A673 (cell line): ENCODE measurements around the gene ACVR1B. TPM values are rescaled to one million over a fixed set of nuclear protein-coding genes. Genes with fewer than 3 reads are reported as not detected.

Experiments
- BruUV-seq: library from RNA; stranded (reverse); fragments of 400-500 nt; replicated peaks from 2 replicates; lab custom pipeline; 2021; lab: Mats Ljungman, UMichigan
- CTCF ChIA-PET: fragments of 300-600 bp; sonication (Branson Sonifier 250); formaldehyde crosslinking; loops from one replicate; lab custom pipeline; 2022; ENCODE audit warnings: antibody characterized with exemption; lab: Charles Lee
- POLR2A ChIA-PET: fragments of 300-600 bp; sonication (Branson Sonifier 250); formaldehyde crosslinking; loops from one replicate; lab custom pipeline; 2022; ENCODE audit warnings: antibody characterized with exemption; ENCODE audit not compliant: low non-redundant PET; lab: Charles Lee
- DNase-seq: peaks from one replicate; pipeline ENCODE4 v3.0.0-alpha.2; 2015; ENCODE audit warnings: low spot score
- H3K27ac ChIP-seq: fragments of 200-600 bp; sonication (generic); 2 replicates; pipeline ENCODE4 v1.5.1; 2016; ENCODE audit warnings: mixed run types, low read depth, mild to moderate bottlenecking, mixed read lengths, antibody characterized with exemption, low read length; ENCODE audit not compliant: poor library complexity, severe bottlenecking
- H3K27me3 ChIP-seq: fragments of 200-600 bp; sonication (generic); replicated peaks from 2 replicates; pipeline ENCODE4 v1.6.1; 2017; ENCODE audit warnings: mixed run types, low read depth, mild to moderate bottlenecking, mixed read lengths, antibody characterized with exemption, low read length; ENCODE audit not compliant: insufficient read depth, poor library complexity
- H3K36me3 ChIP-seq: fragments of 200-600 bp; sonication (generic); 2 replicates; pipeline ENCODE4 v1.6.1; 2016; ENCODE audit warnings: mixed run types, mild to moderate bottlenecking, mixed read lengths, antibody characterized with exemption, low read length; ENCODE audit not compliant: insufficient read depth, poor library complexity, severe bottlenecking
- H3K4me1 ChIP-seq: fragments of 200-600 bp; sonication (generic); 2 replicates; pipeline ENCODE4 v1.6.1; 2017; ENCODE audit warnings: mixed run types, mild to moderate bottlenecking, mixed read lengths, antibody characterized with exemption, low read length; ENCODE audit not compliant: insufficient read depth, poor library complexity, severe bottlenecking
- H3K4me3 ChIP-seq: fragments of 200-600 bp; sonication (generic); 2 replicates; pipeline ENCODE4 v1.5.1; 2016; ENCODE audit warnings: low read depth, mixed run types, mild to moderate bottlenecking, mixed read lengths, low read length; ENCODE audit not compliant: poor library complexity, severe bottlenecking
- H3K9me3 ChIP-seq: fragments of 200-600 bp; sonication (generic); 2 replicates; pipeline ENCODE4 v1.6.1; 2016; ENCODE audit warnings: mixed run types, low read depth, mild to moderate bottlenecking, mixed read lengths, antibody characterized with exemption, low read length; ENCODE audit not compliant: poor library complexity, severe bottlenecking
- CTCF ChIP-seq: fragments of 300-800, 200-600 bp; sonication (generic); conservative IDR thresholded peaks from 2 replicates; pipeline ENCODE4 v1.5.1; 2017; ENCODE audit warnings: low read depth, mild to moderate bottlenecking, antibody characterized with exemption, low read length, moderate library complexity, mixed read lengths
- EZH2 ChIP-seq: fragments of 200-600 bp; sonication (generic); IDR thresholded peaks from 2 replicates; pipeline ENCODE4 v1.6.1; 2017; ENCODE audit warnings: borderline replicate concordance, low read depth, mild to moderate bottlenecking, mixed read lengths, antibody characterized with exemption, low read length; ENCODE audit not compliant: poor library complexity, severe bottlenecking
- intact Hi-C: fragments of 100-400 bp; cut with micrococcal nuclease; formaldehyde crosslinking; loops from one replicate; pipeline ENCODE4 v1.10.0; 2022; ENCODE audit not compliant: unreplicated experiment
- total RNA-seq: library from RNA; stranded (reverse); gene quantifications from 2 replicates; pipeline ENCODE4 v1.2.3, GENCODE V29; 2021

ACVR1B gene
- total RNA-seq, 1 experiment from 2014 or later = 27.4 TPM

- Histone ChIP-seq H3K4me3 (no peak overlapping the region), H3K4me1 (no peaks in the 10 kb centered on the region), H3K27ac (no peak overlapping the region), H3K9me3 (no peaks in the 10 kb centered on the region), H3K27me3 (no peaks in the 10 kb centered on the region), H3K36me3 (peaks cover 55% of the 10 kb centered on the region)
- ChIA-PET CTCF (interaction anchor here (0.6 to 0.8 kb wide), 2 partner anchors 40 to 999 kb away, joined by 4 to 5 read pairs; no protein-coding TSS in a partner anchor), POLR2A (no interaction called here)
- BruUV-seq = no TSS peak
- TF ChIP-seq EZH2 = no peak
- TF ChIP-seq CTCF = no peak
- intact Hi-C loops = no loop called here
- no peak for DNase-seq
Measured at GRCh38 chr12:51985154-51985835, 33.8 kb downstream of the ACVR1B start.

GRCh38 chr12:51986834-51987233, 35.3 kb downstream of the ACVR1B start:
- no peak overlapping the region for H3K27ac ChIP-seq
- no peaks in the 10 kb centered on the region for H3K4me1 ChIP-seq
- POLR2A ChIA-PET = no interaction called here
- no peaks in the 10 kb centered on the region for H3K9me3 ChIP-seq
- peaks cover 44% of the 10 kb centered on the region for H3K36me3 ChIP-seq
- BruUV-seq = no TSS peak
- no peak for DNase-seq
- intact Hi-C loops = no loop called here
- no peaks in the 10 kb centered on the region for H3K27me3 ChIP-seq
- CTCF ChIA-PET = no interaction called here
- H3K4me3 ChIP-seq = no peak overlapping the region
- TF ChIP-seq CTCF (no peak), EZH2 (no peak)

GRCh38 chr12:51992246-51992645, 40.7 kb downstream of the ACVR1B start:
- H3K9me3 ChIP-seq = no peaks in the 10 kb centered on the region
- no TSS peak for BruUV-seq
- H3K36me3 ChIP-seq = peaks cover 18% of the 10 kb centered on the region
- CTCF ChIA-PET = interaction anchor here (0.6 to 3.0 kb wide), 2 partner anchors 31 to 77 kb away, joined by 8 to 23 read pairs; no protein-coding TSS in a partner anchor
- no peak overlapping the region for H3K4me3 ChIP-seq
- intact Hi-C loops = no loop called here
- H3K27me3 ChIP-seq = no peaks in the 10 kb centered on the region
- DNase-seq = no peak
- no peak overlapping the region for H3K27ac ChIP-seq
- POLR2A ChIA-PET = no interaction called here
- no peaks in the 10 kb centered on the region for H3K4me1 ChIP-seq
- no peak for TF ChIP-seq EZH2
- no peak for TF ChIP-seq CTCF
